PC-3 (cell line): ENCODE results near the gene MRM1.

ENCODE experiments used
- CTCF ChIP-seq: fragments of 300-600 bp; sonication (generic); conservative IDR thresholded peaks from 2 replicates; pipeline ENCODE4 v1.5.1; 2017; ENCODE audit warnings: antibody characterized with exemption, low read depth, mild to moderate bottlenecking, low read length
- EZH2 ChIP-seq: fragments of 300-600 bp; sonication (generic); IDR thresholded peaks from one replicate; pipeline ENCODE4 v1.6.1; 2017; ENCODE audit warnings: antibody characterized with exemption, mild to moderate bottlenecking, low read length; ENCODE audit not compliant: unreplicated experiment

DNA sequence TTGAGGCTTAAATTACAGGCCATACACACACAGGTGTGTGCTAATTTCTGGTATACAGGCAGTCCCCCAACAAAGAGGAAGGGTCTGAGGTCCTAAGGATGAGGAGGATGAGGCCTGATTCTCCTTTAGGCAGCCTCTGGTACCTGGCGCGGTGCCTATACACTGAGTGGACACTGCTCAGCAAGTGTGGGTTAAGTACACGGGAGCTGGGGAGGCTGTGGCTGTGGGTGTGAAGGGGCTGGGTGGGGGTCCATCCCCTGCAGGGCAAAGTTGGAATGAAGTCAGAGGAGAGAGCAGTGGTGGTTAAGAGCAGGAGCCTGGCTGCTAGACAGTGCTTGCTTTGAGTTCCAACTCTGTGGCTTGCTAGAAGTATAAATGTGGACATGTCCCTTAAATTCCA lies 10.9 kb downstream of the MRM1 start:
- TF ChIP-seq CTCF (no peak), EZH2 (no peak)
